HepG2 (cell line): ENCODE measurements around the gene GPRC5B. TPM values are rescaled to one million over a fixed set of nuclear protein-coding genes. Genes with fewer than 3 reads are reported as not detected.
A peak's percentile ranks its signal among the peaks of the same experiment; 100 is the strongest.

Experiments
- CHD2 ChIP-seq: IDR thresholded peaks from 2 replicates; pipeline ENCODE4 v1.6.1; 2011; ENCODE audit warnings: low read depth, low read length, improper control_type of control experiment
- DNMT3B ChIP-seq: conservative IDR thresholded peaks from 2 replicates; pipeline ENCODE4 v1.6.1; 2016; ENCODE audit warnings: missing biosample characterization, control low read depth
- HDAC1 ChIP-seq: sonication (generic); formaldehyde crosslinking; IDR thresholded peaks from 2 replicates; pipeline ENCODE4 v1.5.1; 2020; ENCODE audit warnings: mild to moderate bottlenecking, missing genetic modification reagents
- KAT8 ChIP-seq: IDR thresholded peaks from 2 replicates; pipeline ENCODE4 v1.6.1; 2016; ENCODE audit warnings: missing genetic modification reagents, missing compliant biosample characterization
- MEF2D ChIP-seq: sonication (generic); formaldehyde crosslinking; IDR thresholded peaks from 2 replicates; pipeline ENCODE4 v1.5.1; 2020; ENCODE audit warnings: mild to moderate bottlenecking, missing genetic modification reagents
- MTA3 ChIP-seq: sonication (generic); formaldehyde crosslinking; IDR thresholded peaks from 2 replicates; pipeline ENCODE4 v1.4.0; 2020; ENCODE audit warnings: missing genetic modification reagents
- NFIB ChIP-seq: sonication (generic); formaldehyde crosslinking; IDR thresholded peaks from 2 replicates; pipeline ENCODE4 v1.9.0; 2021; ENCODE audit warnings: missing genetic modification reagents, mild to moderate bottlenecking, borderline replicate concordance
- SALL1 ChIP-seq: sonication (generic); formaldehyde crosslinking; IDR thresholded peaks from 2 replicates; pipeline ENCODE4 v1.8.0; 2022; ENCODE audit warnings: mild to moderate bottlenecking, missing genetic modification reagents
- ZBTB8A ChIP-seq: sonication (generic); formaldehyde crosslinking; IDR thresholded peaks from 2 replicates; pipeline ENCODE4 v1.4.0; 2020; ENCODE audit warnings: mild to moderate bottlenecking, low read depth, missing genetic modification reagents, borderline replicate concordance
- ZFP90 ChIP-seq: sonication (generic); formaldehyde crosslinking; IDR thresholded peaks from 2 replicates; pipeline ENCODE4 v1.8.0; 2022; ENCODE audit warnings: missing genetic modification reagents, mild to moderate bottlenecking, inconsistent platforms, borderline replicate concordance
- ZNF431 ChIP-seq: sonication (generic); formaldehyde crosslinking; IDR thresholded peaks from 2 replicates; pipeline ENCODE4 v1.9.0; 2022; ENCODE audit warnings: missing genetic modification reagents, low read depth, mild to moderate bottlenecking, borderline replicate concordance
- ZNF562 ChIP-seq: sonication (generic); formaldehyde crosslinking; IDR thresholded peaks from 2 replicates; pipeline ENCODE4 v1.8.0; 2022; ENCODE audit warnings: missing genetic modification reagents, borderline replicate concordance
- ZNF572 ChIP-seq: sonication (generic); formaldehyde crosslinking; IDR thresholded peaks from 2 replicates; pipeline ENCODE4 v1.5.1; 2020; ENCODE audit warnings: mild to moderate bottlenecking, missing genetic modification reagents
- ZNF672 ChIP-seq: sonication (generic); formaldehyde crosslinking; IDR thresholded peaks from 2 replicates; pipeline ENCODE4 v1.8.1; 2022; ENCODE audit warnings: missing genetic modification reagents
- ZNF674 ChIP-seq: sonication (generic); formaldehyde crosslinking; IDR thresholded peaks from 2 replicates; pipeline ENCODE4 v1.5.0; 2020; ENCODE audit warnings: low read depth, mild to moderate bottlenecking, missing genetic modification reagents
- polyA plus RNA-seq, 8 experiments: library from polyadenylated mRNA; depleted of rRNA in 3 of 8; stranded (reverse) in 7 of 8; unstranded in 1 of 8; fragments of >200 nt; fragmentation: Illumina TruSeq in 4 of 8; extraction: Trizol in 4 of 8; gene quantifications; 2 replicates each; pipeline versions ENCODE4 v1.2.1 to v1.2.3, GENCODE V29; 2011 to 2016; ENCODE audit warnings: low read depth in 4 of 8, missing spikeins in 1 of 8, mixed read lengths in 1 of 8; ENCODE audit not compliant: insufficient read depth in 1 of 8
- total RNA-seq, 5 experiments: library from RNA; depleted of rRNA; stranded (reverse); fragments of >200 nt; fragmentation: Illumina TruSeq; extraction: Trizol; gene quantifications; 2 replicates each; pipeline ENCODE4 v1.2.3, GENCODE V29; 2016; ENCODE audit warnings: low read depth in 1 of 5
- TF ChIP-seq, protein P1 (sequence below): IDR thresholded peaks from 2 replicates; pipeline ENCODE4 v1.6.1; 2016; ENCODE audit warnings: mild to moderate bottlenecking
- TF ChIP-seq, protein P2 (sequence below): sonication (generic); formaldehyde crosslinking; IDR thresholded peaks from 2 replicates; pipeline ENCODE4 v1.5.1; 2020; ENCODE audit warnings: missing genetic modification reagents, mild to moderate bottlenecking, borderline replicate concordance
- TF ChIP-seq, protein P3 (sequence below), 2 experiments: sonication (generic) in 1 of 2; formaldehyde crosslinking in 1 of 2; IDR thresholded peaks; 2 replicates each; pipeline versions ENCODE4 v1.4.0 to v1.6.1; 2018 to 2020; ENCODE audit warnings: missing genetic modification reagents in 2 of 2, borderline replicate concordance in 1 of 2, low read depth in 1 of 2, mild to moderate bottlenecking in 1 of 2, missing biosample characterization in 1 of 2
- TF ChIP-seq, protein P4 (sequence below): sonication (generic); formaldehyde crosslinking; IDR thresholded peaks from 2 replicates; pipeline ENCODE4 v1.5.0; 2020; ENCODE audit warnings: missing genetic modification reagents
- TF ChIP-seq, protein P5 (sequence below): sonication (generic); formaldehyde crosslinking; IDR thresholded peaks from 2 replicates; pipeline ENCODE4 v1.4.0; 2020; ENCODE audit warnings: missing genetic modification reagents

The GPRC5B gene
- total and polyA plus RNA-seq, 2 of the 13 experiments (the other 11 are each of a cell fraction or from before 2014, with no cell fraction given) = 0.46 to 0.53 TPM

DNA sequence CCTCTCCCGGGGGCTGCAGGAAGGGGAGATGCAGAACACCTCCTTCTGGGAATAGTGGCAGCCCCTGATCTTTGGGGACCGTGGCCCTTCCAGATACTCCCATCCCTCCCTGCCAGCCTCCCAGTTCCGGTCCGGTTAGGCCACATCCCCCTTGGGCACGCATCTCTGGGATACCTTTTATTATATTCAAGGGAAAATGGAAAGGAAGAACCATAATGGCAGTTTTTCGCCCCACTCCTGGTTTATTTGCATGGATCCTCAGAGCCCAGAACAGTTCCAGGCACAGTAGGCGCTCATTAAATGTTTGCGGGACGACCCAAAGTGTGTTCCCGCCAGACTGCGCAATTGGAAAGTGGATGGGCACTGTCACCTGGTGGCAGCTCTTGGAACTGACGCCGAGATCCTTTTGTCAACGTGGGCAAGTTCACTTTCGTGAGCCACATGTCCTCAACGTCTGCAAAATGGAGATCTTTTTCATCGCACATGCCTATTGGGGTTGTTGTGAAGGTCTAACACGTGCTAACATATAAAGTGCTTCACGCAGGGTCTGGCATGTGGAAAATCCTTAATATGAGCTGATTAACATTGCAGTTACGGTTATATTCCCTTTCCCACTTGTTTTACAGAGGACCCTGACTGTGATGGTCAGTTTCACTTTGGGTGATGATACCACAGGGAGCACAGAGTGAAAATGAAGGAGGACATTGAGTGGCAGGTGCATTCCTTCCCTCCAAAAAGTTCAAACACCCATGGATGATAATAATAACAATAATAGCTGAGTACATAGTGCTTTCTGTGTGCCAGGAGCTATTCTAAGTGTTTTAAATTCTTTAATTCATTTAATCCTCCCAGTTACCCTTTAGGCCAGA lies 1.7 kb upstream of the GPRC5B start (continued):
- TF ChIP-seq, protein P1, sequence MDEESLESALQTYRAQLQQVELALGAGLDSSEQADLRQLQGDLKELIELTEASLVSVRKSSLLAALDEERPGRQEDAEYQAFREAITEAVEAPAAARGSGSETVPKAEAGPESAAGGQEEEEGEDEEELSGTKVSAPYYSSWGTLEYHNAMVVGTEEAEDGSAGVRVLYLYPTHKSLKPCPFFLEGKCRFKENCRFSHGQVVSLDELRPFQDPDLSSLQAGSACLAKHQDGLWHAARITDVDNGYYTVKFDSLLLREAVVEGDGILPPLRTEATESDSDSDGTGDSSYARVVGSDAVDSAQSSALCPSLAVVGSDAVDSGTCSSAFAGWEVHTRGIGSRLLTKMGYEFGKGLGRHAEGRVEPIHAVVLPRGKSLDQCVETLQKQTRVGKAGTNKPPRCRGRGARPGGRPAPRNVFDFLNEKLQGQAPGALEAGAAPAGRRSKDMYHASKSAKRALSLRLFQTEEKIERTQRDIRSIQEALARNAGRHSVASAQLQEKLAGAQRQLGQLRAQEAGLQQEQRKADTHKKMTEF = peak; percentile 77; the same call in 1 of the 2 replicates
- 0 out of 2 replicates have a peak, but pooled peaks have one; percentile 46 for TF ChIP-seq ZNF572 (CRISPR knock-in tag)
- TF ChIP-seq, protein P2, sequence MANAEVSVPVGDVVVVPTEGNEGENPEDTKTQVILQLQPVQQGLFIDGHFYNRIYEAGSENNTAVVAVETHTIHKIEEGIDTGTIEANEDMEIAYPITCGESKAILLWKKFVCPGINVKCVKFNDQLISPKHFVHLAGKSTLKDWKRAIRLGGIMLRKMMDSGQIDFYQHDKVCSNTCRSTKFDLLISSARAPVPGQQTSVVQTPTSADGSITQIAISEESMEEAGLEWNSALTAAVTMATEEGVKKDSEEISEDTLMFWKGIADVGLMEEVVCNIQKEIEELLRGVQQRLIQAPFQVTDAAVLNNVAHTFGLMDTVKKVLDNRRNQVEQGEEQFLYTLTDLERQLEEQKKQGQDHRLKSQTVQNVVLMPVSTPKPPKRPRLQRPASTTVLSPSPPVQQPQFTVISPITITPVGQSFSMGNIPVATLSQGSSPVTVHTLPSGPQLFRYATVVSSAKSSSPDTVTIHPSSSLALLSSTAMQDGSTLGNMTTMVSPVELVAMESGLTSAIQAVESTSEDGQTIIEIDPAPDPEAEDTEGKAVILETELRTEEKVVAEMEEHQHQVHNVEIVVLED (CRISPR knock-in tag) = no peak
- TF ChIP-seq HDAC1 (CRISPR knock-in tag) = no peak
- TF ChIP-seq ZFP90 (CRISPR knock-in tag) = no peak
- TF ChIP-seq, protein P3, sequence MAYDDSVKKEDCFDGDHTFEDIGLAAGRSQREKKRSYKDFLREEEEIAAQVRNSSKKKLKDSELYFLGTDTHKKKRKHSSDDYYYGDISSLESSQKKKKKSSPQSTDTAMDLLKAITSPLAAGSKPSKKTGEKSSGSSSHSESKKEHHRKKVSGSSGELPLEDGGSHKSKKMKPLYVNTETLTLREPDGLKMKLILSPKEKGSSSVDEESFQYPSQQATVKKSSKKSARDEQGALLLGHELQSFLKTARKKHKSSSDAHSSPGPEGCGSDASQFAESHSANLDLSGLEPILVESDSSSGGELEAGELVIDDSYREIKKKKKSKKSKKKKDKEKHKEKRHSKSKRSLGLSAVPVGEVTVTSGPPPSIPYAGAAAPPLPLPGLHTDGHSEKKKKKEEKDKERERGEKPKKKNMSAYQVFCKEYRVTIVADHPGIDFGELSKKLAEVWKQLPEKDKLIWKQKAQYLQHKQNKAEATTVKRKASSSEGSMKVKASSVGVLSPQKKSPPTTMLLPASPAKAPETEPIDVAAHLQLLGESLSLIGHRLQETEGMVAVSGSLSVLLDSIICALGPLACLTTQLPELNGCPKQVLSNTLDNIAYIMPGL (CRISPR knock-in tag; IDR thresholded peaks at IDR 0.05; ENCODE audit: borderline replicate concordance in 1 of 2, low read depth in 1 of 2) = peak; percentile 48 to 81; a peak in 3 of 4 replicates
- TF ChIP-seq CHD2 = no peak
- peak; percentile 60; the same call in 1 of the 2 replicates for TF ChIP-seq KAT8 (CRISPR knock-in tag)
- TF ChIP-seq NFIB (CRISPR knock-in tag) = no peak
- TF ChIP-seq ZNF672 (CRISPR knock-in tag) = no peak
- TF ChIP-seq, protein P4, sequence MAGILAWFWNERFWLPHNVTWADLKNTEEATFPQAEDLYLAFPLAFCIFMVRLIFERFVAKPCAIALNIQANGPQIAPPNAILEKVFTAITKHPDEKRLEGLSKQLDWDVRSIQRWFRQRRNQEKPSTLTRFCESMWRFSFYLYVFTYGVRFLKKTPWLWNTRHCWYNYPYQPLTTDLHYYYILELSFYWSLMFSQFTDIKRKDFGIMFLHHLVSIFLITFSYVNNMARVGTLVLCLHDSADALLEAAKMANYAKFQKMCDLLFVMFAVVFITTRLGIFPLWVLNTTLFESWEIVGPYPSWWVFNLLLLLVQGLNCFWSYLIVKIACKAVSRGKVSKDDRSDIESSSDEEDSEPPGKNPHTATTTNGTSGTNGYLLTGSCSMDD = no peak
- TF ChIP-seq ZNF674 = no peak
- no peak for TF ChIP-seq ZNF431 (CRISPR knock-in tag)
- peak; percentile 64; the same call in 1 of the 2 replicates for TF ChIP-seq MEF2D
- peak; percentile 80 for TF ChIP-seq SALL1 (CRISPR knock-in tag)
- no peak for TF ChIP-seq ZNF562 (CRISPR knock-in tag)
- TF ChIP-seq ZBTB8A = no peak
- TF ChIP-seq DNMT3B (CRISPR knock-in tag) = 0 out of 2 replicates have a peak, but pooled peaks have one; percentile 34
- TF ChIP-seq MTA3 (CRISPR knock-in tag) = no peak
- TF ChIP-seq, protein P5, sequence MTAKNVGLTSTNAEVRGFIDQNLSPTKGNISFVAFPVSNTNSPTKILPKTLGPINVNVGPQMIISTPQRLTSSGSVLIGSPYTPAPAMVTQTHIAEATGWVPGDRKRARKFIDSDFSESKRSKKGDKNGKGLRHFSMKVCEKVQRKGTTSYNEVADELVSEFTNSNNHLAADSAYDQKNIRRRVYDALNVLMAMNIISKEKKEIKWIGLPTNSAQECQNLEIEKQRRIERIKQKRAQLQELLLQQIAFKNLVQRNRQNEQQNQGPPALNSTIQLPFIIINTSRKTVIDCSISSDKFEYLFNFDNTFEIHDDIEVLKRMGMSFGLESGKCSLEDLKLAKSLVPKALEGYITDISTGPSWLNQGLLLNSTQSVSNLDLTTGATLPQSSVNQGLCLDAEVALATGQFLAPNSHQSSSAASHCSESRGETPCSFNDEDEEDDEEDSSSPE = peak; percentile 95
